Fibroblast of skin of abdomen (primary cell): ENCODE data around the gene SMAD7.

Experiments used
- DNase-seq: peaks from one replicate; pipeline ENCODE4 v3.0.0-alpha.2; 2013

The SMAD7 gene

DNA sequence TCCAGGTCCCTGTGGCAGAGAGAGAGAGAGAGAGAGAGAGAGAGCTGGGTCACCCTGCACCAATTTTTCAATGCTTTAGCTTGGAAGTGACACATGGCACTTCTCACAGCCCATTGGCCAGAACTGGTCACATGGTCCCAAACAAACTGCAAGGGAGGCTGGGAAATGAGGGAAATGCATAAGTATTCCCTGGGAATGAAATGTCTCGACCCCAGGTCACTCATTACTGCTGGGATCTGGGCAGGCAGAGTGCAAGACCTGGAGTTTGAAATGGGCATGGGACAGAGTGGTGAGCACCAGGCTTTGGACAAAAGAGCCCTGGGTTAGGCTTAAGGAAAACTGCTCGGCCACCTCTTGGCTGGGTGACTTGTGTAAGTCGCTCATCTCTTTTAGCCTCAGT, 37.0 kb downstream of the SMAD7 start:
- DNase-seq, result no peak

GRCh38 chr18:48913201-48913600, 37.6 kb downstream of the SMAD7 start:
- DNase-seq, result no peak

DNA sequence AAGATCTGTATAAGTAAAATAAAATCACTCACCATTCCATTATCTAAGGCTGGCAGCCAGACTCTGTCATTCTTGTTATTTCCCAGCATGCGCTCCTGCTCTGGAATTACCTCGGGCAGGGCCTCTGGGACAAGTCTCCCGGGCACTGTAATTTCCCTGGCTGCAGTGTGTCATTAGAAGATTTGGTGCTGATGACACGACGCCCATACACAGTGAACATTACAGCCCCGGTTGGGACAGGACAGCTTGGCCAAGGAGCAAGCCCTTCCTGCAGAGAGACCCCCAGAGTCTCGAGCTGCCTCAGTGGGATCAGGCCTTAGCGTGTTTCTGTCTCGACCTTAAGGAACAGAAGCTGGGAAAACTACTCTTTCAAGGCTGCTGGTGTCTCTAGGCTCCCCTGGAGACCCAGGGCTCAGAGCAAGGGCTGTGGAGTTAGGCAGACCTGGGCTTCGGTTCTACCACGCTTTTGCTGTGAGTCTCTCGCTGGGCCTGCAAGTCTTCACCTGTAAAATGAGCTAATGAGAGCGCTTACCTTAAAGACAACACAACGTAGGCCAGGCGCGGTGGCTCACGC, 39.7 kb downstream of the SMAD7 start:
- no peak for DNase-seq

- DNase-seq, result no peak
Measured at GRCh38 chr18:48909721-48910120, 41.0 kb downstream of the SMAD7 start.

DNA sequence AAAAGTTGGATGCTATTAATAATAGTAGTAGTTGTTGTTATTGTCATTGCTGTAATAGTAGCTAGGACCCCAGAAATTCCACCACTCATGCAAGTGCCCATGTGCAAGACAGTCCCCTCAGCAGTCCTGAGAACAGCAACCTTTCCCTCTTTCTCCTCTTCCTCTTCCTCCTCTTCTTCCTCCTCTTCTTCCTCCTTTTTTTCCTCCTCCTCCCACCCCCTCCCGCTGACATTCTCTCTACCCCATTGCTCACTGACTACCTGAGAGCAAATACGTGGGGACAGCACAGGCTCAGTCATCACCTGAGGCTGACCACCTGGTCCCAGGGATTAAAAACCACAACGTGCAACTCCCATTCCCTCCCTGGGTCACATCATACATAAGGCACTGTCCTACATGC, 41.8 kb downstream of the SMAD7 start:
- DNase-seq, result no peak

DNA sequence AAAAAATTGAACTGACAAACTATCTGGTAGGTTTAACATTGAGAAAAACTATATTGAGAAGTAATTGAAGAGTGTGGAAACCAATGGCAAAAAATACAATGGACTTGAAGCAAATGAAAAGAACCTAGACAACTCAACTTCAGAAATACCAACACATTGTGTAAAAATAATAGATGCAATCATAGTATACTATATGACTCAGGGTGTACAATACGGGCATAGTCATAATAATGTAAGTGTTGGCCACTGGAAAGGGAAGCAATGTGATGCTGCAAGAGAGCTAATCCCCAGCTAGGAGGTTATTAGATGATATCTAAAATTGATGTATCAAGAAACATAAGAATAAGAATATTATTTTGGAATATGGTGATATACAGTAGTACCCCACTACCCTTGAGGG, 45.3 kb downstream of the SMAD7 start:
- no peak for DNase-seq

DNA sequence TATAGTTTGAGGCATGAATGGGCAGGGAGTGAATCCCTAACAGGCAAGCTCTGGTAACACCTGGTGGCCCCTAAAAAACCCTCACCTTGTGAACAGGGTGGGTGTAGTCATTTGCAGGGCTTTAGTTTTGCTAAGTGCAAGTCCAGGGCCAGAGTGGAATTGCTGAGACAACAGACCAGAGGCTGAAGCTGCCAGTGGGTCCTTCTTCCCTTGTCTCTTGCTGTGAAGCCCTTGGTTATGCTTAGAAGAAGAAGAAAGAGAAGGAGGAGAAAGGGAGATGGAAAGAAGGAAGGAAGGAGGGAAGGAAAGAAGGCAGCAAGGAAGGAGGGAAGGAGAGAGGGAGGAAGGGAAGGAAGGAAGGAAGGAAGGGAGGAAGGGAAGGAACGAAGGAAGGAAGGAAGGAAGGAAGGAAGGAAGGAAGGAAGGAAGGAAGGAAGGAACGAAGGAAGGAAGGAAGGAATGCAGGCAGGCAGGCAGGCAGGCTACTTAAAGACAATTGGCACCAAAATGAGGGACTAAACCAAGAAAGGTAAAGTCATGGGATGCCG, 45.8 kb downstream of the SMAD7 start:
- no peak for DNase-seq

DNA sequence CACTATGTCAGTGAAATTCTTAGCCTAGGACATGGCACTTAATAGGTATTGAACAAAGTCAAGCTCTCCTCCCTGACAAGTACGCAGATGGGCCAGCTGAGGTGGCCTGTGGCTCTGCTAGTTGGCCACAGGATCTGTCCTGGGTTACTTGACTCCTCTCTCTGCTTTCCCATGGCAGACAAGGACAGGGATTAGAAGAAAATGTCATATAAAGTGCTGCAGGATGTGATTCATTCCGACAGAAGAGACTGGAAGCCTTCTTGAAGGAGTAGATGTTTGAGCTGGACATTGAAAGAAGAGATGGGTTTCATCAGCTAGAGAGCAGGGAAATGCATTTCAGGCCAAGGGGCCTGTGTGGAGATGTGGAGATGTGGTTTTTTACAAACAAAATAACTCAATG, 46.7 kb downstream of the SMAD7 start:
- DNase-seq, result peak; percentile 32

GRCh38 chr18:48902856-48903601, 47.7 kb downstream of the SMAD7 start:
- DNase-seq, result peak; percentile 42

- peak; percentile 98 for DNase-seq
Measured at GRCh38 chr18:48902023-48902855, 48.5 kb downstream of the SMAD7 start.

DNA sequence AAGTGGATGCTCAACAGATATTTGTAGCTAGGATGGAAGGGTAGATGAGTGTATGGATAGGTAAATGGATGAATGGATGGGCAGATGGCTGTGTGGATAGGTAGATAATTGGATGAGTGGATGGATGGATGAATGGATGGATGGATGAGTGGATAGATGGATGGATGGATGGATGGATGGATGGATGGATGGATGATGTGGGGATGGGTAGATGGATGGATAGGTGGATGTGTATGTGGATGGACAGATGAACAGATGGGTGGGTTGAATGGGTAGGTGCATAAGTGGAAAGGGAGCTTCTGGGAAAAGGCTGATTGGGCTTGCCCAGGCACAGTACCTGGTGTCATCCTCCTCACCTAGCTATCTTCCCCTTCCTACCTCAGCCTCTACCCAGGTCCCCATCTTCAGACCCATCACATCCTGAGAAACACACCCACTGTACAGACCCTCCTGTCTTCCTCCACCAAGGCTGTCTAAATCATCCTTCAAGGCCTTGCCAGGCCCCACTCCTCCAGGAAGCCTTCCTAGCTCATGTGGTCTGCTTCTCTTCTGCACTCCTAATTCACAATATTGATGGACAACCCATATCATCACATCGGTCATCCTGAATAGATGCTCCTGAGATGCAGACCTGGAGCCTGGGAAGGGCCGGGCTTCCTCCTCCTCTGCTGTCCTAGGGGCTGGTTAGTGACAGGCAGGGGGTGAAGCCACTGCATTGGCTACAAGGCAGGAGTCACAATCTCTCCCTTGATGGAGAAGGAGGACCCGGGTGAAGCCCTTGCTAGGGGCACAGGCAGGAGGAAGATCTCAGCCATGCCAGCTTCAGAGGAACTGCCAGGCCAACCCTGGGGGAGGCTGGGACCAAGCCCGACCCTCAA, 49.4 kb downstream of the SMAD7 start:
- DNase-seq, result no peak

DNA sequence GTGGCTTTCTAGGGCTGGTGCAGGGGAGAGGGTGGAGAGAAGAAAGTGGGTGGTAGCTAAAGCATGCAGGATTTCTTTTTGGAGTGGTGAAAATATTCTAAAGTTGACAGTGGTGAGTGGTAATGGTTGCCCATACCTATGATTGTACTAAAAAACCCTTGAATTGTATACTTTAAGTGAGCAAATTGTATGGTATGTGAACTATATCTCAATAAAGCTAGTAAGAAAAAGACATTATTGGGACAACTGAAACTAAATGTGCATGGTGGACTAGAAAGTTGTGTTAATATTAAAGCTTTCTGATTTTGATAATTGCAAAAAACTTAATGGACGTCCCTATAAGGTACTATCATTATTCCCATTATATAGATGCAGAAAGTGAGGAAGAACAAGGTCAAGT, 50.3 kb downstream of the SMAD7 start:
- no peak for DNase-seq

- no peak for DNase-seq
Measured at GRCh38 chr18:48899558-48900174, 51.1 kb downstream of the SMAD7 start.

DNA sequence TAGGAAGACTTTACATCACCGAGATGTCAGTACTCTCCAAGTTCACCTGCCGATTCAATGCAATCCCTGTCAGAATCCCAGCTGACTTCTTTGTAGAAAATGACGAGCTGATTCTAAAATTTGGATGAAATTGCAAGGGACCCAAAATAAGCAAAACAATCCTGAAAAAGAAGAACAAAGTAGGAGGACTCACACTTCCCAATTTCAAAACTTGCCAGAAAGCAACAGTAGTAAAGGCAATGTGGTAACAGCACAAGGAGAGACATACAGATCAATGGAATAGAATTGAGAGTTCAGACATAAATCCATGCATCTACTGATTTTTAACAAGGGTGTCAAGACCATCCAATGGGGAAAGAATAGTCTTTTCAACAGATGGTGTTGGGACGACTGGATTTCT, 52.2 kb downstream of the SMAD7 start:
- DNase-seq, result no peak

DNA sequence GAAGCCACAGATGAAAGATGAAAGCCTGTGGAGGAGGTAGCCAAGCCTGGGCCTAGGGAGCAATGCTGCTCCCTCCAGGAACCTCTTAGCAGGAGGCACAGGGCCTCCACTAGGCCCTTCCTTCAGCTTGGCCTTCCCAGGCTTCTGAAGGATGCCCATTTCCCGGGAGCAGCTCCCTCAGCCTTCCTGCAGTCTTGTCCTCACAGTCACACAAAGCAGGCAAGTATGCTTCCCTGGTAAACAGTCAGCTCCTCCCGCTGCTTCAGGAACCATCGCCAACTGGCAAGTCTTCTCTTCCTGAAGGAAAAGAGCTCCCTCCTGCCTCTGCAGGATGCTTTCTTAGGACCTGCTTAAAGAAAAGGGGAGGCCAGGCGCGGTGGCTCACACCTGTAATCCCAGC, 53.2 kb downstream of the SMAD7 start:
- peak; percentile 25 for DNase-seq

GRCh38 chr18:48896875-48897511, 53.8 kb downstream of the SMAD7 start:
- DNase-seq, result no peak

- no peak for DNase-seq
Measured at GRCh38 chr18:48896326-48896874, 54.4 kb downstream of the SMAD7 start.

DNA sequence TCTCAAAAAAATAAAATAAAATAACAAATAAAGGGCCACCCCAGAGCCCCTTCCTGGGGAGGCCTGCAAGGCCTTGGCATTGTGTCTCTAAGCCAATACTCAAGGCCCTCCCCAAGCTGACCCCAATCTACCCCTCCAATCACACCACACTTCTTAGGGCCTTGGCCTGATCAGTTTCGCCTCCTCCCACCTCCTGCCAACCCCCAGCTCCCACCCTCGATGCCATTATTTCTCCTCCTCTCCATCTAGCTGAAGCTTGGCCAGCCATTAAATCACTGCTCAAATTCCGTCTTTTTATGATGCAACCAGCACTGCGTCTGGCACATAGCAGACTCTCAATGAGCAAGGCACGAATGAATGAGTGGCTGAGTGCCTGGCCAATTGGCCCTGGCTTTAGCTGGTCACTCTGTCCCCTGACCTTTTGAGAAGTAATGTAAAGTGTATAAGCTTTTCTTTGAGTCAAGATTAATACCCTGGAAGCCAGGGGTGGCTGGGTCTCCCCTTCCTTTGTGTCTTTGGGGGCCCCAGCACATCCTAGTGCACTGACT, 55.9 kb downstream of the SMAD7 start:
- DNase-seq, result no peak

- no peak for DNase-seq
Measured at GRCh38 chr18:48893608-48894600, 56.9 kb downstream of the SMAD7 start.
